Neural progenitor cell (in vitro differentiated cells): ENCODE results near the gene FBXL17.

Source experiments
- CTCF ChIP-seq: fragments of 200-600 bp; sonication (generic); IDR thresholded peaks from 2 replicates; pipeline ENCODE4 v1.5.1; 2017; ENCODE audit warnings: antibody characterized with exemption, mild to moderate bottlenecking
- EZH2 ChIP-seq: fragments of 200-600 bp; sonication (generic); IDR thresholded peaks from 2 replicates; pipeline ENCODE4 v1.6.1; 2017; ENCODE audit warnings: antibody characterized with exemption, mild to moderate bottlenecking, moderate library complexity
- EZH2phosphoT487 ChIP-seq: fragments of 200-600 bp; sonication (generic); IDR thresholded peaks from 2 replicates; pipeline ENCODE4 v1.6.1; 2017; ENCODE audit warnings: antibody characterized with exemption

GRCh38 chr5:107959573-107960279 is 422.2 kb downstream of the FBXL17 start:
- TF ChIP-seq CTCF (no peak), EZH2 (no peak), EZH2phosphoT487 (no peak)
